Panc1 (cell line): ENCODE data around the gene WFDC2. TPM values are rescaled to one million over a fixed set of nuclear protein-coding genes. Genes with fewer than 3 reads are reported as not detected.

ENCODE experiments used
- ATAC-seq: fragments of 200-7000 bp; cut with Tn5 transposase; 2 replicates; pipeline ENCODE4 v1.9.1; 2020; ENCODE audit warnings: mild to moderate bottlenecking, moderate library complexity
- BruUV-seq: library from RNA; stranded (reverse); fragments of 400-500 nt; replicated peaks from 2 replicates; lab custom pipeline; 2021; lab: Mats Ljungman, UMichigan
- CTCF ChIA-PET: fragments of 300-600 bp; sonication (Branson Sonifier 250); formaldehyde crosslinking; loops from one replicate; lab custom pipeline; 2022; ENCODE audit warnings: antibody characterized with exemption; lab: Charles Lee
- POLR2A ChIA-PET: fragments of 300-600 bp; sonication (Branson Sonifier 250); formaldehyde crosslinking; loops from one replicate; lab custom pipeline; 2022; ENCODE audit warnings: antibody characterized with exemption; lab: Charles Lee
- DNase-seq: peaks from one replicate; pipeline ENCODE4 v3.0.0-alpha.2; 2010; ENCODE audit warnings: low read depth, low spot score
- H3K27ac ChIP-seq: 2 replicates; pipeline ENCODE4 v1.5.1; 2011; ENCODE audit warnings: mild to moderate bottlenecking, low read length, inconsistent platforms
- H3K27me3 ChIP-seq: fragments of 200-500 bp; sonication (Bioruptor generic); 2 replicates; pipeline ENCODE4 v1.6.0; 2014; ENCODE audit warnings: low read length, inconsistent platforms; ENCODE audit not compliant: control insufficient read depth, insufficient read depth
- H3K36me3 ChIP-seq: fragments of 200-500 bp; sonication (Bioruptor generic); 2 replicates; pipeline ENCODE4 v1.5.1; 2014; ENCODE audit warnings: inconsistent platforms, mild to moderate bottlenecking, low read length, moderate library complexity; ENCODE audit not compliant: control insufficient read depth, insufficient read depth
- H3K4me1 ChIP-seq: 2 replicates; pipeline ENCODE4 v1.5.1; 2011; ENCODE audit warnings: inconsistent platforms, mild to moderate bottlenecking, low read length, moderate library complexity; ENCODE audit not compliant: control insufficient read depth, insufficient read depth
- H3K4me3 ChIP-seq, 2 experiments: 2 replicates each; pipeline ENCODE4 v1.5.1; 2011 to 2012; ENCODE audit warnings: low read depth in 2 of 2, low read length in 2 of 2, mild to moderate bottlenecking in 2 of 2, inconsistent platforms in 1 of 2, moderate library complexity in 1 of 2
- H3K9me3 ChIP-seq: fragments of 200-500 bp; sonication (Bioruptor generic); 2 replicates; pipeline ENCODE4 v1.5.1; 2014; ENCODE audit warnings: low read depth, mild to moderate bottlenecking, inconsistent platforms, low read length, moderate library complexity; ENCODE audit not compliant: control insufficient read depth, insufficient read depth
- POLR2AphosphoS5 ChIP-seq: IDR thresholded peaks from 2 replicates; pipeline ENCODE4 v1.6.1; 2012; ENCODE audit warnings: mild to moderate bottlenecking, low read depth, low read length, moderate library complexity
- SIN3A ChIP-seq: IDR thresholded peaks from 2 replicates; pipeline ENCODE4 v1.6.1; 2012; ENCODE audit warnings: low read depth, mild to moderate bottlenecking, low read length, moderate library complexity, borderline replicate concordance; ENCODE audit not compliant: insufficient read depth
- TCF7L2 ChIP-seq: IDR thresholded peaks from 2 replicates; pipeline ENCODE4 v1.6.1; 2011; ENCODE audit warnings: mild to moderate bottlenecking, low read depth, low read length, inconsistent platforms
- in situ Hi-C: cut with HindIII; loops from 2 replicates; pipeline ENCODE4 v1.10.0; 2016; ENCODE audit warnings: low sequenced_read_pairs, low pct_unique_long_range_greater_than_20kb
- intact Hi-C: fragments of 100-400 bp; cut with micrococcal nuclease; formaldehyde crosslinking; loops from one replicate; pipeline ENCODE4 v1.10.0; 2022; ENCODE audit not compliant: unreplicated experiment
- total RNA-seq: library from RNA; stranded (reverse); gene quantifications from one replicate; pipeline ENCODE4 v1.2.1, GENCODE V29; 2021; ENCODE audit not compliant: unreplicated experiment
- TF ChIP-seq, protein P1 (sequence below), 2 experiments: IDR thresholded peaks; 2 replicates each; pipeline ENCODE4 v1.6.1; 2011 to 2012; ENCODE audit warnings: low read depth in 2 of 2, control low read depth in 1 of 2, low read length in 1 of 2, mild to moderate bottlenecking in 1 of 2, moderate library complexity in 1 of 2; ENCODE audit not compliant: insufficient read depth in 1 of 2
- TF ChIP-seq, protein P2 (sequence below): fragments of 450-650 bp; IDR thresholded peaks from 2 replicates; pipeline ENCODE4 v1.5.1; 2017; ENCODE audit warnings: mild to moderate bottlenecking

The WFDC2 gene
- total RNA-seq, 1 experiment from 2014 or later, result 1.6 TPM

DNA sequence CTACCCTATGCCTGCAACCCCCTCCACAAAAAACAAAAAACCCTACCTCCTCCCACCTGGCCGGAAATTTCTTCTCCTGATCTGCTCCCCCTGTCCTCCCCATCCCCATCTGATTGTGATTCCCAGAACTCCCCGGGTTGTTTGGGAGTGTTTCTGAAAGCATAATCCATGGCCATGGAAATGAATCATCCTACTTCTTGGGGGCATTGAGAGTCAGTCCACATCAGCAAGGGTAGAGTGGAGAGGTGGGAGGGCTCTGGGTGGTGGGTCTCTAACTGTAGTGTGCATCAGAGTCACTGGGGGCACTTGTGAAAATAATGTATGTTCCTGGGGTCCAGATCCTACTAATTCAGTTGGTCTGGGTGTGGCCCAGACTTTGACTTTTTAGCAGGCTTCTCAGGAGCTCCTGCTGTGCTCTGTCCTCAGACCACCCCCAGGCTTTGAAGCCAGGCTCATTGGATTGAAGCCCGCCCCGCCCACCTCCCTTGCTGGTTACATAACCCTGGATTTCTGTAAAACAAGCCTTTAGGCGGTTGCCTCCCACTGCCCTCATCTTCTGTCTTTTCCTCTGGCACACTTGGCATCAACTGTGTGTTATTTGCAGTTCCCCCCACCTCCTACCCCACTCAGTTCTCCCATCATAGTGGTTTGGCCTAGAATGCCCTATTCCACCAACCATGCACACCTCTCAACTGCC is 43.1 kb upstream of the WFDC2 start:
- ChIA-PET POLR2A (no interaction called here), CTCF (no interaction called here)
- no TSS peak for BruUV-seq
- Histone ChIP-seq H3K27ac (no peak overlapping the region), H3K9me3 (no peaks in the 10 kb centered on the region), H3K4me1 (no peaks in the 10 kb centered on the region), H3K27me3 (no peaks in the 10 kb centered on the region), H3K4me3 (no peak overlapping the region), H3K36me3 (peaks cover 10% of the 10 kb centered on the region; the same call in 1 of the 2 replicates)
- in situ Hi-C loops (no loop called here), intact Hi-C loops (no loop called here)
- no peak for ATAC-seq
- DNase-seq, result no peak
- TF ChIP-seq, protein P1, sequence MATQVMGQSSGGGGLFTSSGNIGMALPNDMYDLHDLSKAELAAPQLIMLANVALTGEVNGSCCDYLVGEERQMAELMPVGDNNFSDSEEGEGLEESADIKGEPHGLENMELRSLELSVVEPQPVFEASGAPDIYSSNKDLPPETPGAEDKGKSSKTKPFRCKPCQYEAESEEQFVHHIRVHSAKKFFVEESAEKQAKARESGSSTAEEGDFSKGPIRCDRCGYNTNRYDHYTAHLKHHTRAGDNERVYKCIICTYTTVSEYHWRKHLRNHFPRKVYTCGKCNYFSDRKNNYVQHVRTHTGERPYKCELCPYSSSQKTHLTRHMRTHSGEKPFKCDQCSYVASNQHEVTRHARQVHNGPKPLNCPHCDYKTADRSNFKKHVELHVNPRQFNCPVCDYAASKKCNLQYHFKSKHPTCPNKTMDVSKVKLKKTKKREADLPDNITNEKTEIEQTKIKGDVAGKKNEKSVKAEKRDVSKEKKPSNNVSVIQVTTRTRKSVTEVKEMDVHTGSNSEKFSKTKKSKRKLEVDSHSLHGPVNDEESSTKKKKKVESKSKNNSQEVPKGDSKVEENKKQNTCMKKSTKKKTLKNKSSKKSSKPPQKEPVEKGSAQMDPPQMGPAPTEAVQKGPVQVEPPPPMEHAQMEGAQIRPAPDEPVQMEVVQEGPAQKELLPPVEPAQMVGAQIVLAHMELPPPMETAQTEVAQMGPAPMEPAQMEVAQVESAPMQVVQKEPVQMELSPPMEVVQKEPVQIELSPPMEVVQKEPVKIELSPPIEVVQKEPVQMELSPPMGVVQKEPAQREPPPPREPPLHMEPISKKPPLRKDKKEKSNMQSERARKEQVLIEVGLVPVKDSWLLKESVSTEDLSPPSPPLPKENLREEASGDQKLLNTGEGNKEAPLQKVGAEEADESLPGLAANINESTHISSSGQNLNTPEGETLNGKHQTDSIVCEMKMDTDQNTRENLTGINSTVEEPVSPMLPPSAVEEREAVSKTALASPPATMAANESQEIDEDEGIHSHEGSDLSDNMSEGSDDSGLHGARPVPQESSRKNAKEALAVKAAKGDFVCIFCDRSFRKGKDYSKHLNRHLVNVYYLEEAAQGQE (IDR thresholded peaks at IDR 0.05; ENCODE audit: insufficient read depth in 1 of 2, low read depth in 2 of 2, low read length in 1 of 2), result no peak
- TF ChIP-seq SIN3A (no peak), POLR2AphosphoS5 (no peak), TCF7L2 (no peak)
- TF ChIP-seq, protein P2, sequence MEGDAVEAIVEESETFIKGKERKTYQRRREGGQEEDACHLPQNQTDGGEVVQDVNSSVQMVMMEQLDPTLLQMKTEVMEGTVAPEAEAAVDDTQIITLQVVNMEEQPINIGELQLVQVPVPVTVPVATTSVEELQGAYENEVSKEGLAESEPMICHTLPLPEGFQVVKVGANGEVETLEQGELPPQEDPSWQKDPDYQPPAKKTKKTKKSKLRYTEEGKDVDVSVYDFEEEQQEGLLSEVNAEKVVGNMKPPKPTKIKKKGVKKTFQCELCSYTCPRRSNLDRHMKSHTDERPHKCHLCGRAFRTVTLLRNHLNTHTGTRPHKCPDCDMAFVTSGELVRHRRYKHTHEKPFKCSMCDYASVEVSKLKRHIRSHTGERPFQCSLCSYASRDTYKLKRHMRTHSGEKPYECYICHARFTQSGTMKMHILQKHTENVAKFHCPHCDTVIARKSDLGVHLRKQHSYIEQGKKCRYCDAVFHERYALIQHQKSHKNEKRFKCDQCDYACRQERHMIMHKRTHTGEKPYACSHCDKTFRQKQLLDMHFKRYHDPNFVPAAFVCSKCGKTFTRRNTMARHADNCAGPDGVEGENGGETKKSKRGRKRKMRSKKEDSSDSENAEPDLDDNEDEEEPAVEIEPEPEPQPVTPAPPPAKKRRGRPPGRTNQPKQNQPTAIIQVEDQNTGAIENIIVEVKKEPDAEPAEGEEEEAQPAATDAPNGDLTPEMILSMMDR, result no peak

DNA sequence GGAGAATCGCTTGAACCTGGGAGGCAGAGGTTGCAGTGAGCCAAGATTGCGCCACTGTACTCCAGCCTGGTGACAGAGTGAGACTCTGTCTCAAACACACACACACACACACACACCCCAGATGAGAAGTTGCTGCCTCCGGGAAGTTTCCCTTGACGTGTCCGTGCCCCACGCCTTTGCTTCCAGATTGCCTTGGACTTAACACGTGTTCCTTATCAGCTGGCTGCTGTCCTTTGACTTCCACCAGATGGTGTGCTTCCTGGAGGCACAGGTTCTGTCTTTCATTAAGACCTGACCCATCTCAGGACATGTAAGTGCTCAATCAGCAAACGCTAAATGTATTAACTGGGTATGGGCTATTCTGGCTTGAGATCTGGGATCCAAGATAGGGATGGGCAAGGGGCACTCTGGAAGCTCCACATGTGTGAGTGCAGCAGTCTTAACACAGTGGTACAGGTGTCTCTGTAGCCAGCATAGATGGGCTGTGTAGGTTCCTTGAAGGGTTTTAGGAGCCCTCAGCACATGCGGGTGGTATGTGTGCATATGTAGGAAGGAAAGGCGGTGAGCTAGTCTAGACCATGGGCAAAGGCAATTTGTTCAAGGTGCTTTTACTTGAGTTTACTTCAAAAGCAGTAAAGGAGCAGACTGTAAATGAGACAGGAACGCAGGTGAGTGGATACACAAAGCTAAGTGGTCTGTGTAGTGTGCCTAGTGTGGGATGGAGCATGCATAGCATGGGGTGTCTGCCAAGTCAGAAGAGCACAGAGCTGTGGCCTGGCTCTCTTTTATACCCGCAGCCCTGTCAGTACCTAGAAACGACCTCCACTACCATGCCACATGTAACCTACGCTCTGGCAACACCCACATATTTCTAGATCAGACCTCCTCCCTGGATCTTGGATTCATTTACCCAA is 42.1 kb upstream of the WFDC2 start:
- no peaks in the 10 kb centered on the region for H3K9me3 ChIP-seq
- no peaks in the 10 kb centered on the region for H3K27me3 ChIP-seq
- peaks cover 6% of the 10 kb centered on the region; the same call in 1 of the 2 replicates for H3K36me3 ChIP-seq
- H3K4me1 ChIP-seq, result no peaks in the 10 kb centered on the region
- DNase-seq (no peak), ATAC-seq (no peak; the same call in 1 of the 2 replicates)
- in situ Hi-C loops, result no loop called here
- TF ChIP-seq TCF7L2 (no peak), SIN3A (no peak), POLR2AphosphoS5 (no peak)
- TF ChIP-seq, protein P1 (IDR thresholded peaks at IDR 0.05; ENCODE audit: insufficient read depth in 1 of 2, low read depth in 2 of 2, low read length in 1 of 2), result no peak
- TF ChIP-seq, protein P2, result no peak
- no peak overlapping the region for H3K27ac ChIP-seq
- H3K4me3 ChIP-seq, result no peak overlapping the region
- ChIA-PET CTCF (no interaction called here), POLR2A (interaction anchor here (0.6 kb wide), 1 partner anchor 64 kb away, joined by 3 read pairs; the partner anchor contains the start of gene SYS1)
- intact Hi-C loops, result no loop called here
- BruUV-seq, result no TSS peak
